NCI-H524 treated with DMSO at 0.1 percent for 48 hours (cell line): ENCODE results near the gene EID3.
"Not testable (repeated sequence)": the region's sequence is repeated elsewhere in the genome, so short reads cannot be mapped to it uniquely, and the experiment has no call there.

Experiments used
- DNase-seq: peaks from one replicate; lab custom pipeline; 2025; lab: John Stamatoyannopoulos, UW

The EID3 gene

GRCh38 chr12:104313568-104314241 is 10.2 kb downstream of the EID3 start:
- no peak for DNase-seq

- no peak for DNase-seq
These were observed 10.7 kb downstream of the EID3 start for GRCh38 chr12:104314242-104314614.

- DNase-seq = no peak
These were observed 12.0 kb downstream of the EID3 start for GRCh38 chr12:104315326-104316224.

- no peak for DNase-seq
These were observed 13.4 kb downstream of the EID3 start for GRCh38 chr12:104316936-104317335.

- no peak for DNase-seq
These were observed 14.1 kb downstream of the EID3 start for GRCh38 chr12:104317538-104318210.

- no peak for DNase-seq
These were observed 15.5 kb downstream of the EID3 start for GRCh38 chr12:104319028-104319427.

GRCh38 chr12:104319918-104320626 is 16.5 kb downstream of the EID3 start:
- DNase-seq = no peak

GRCh38 chr12:104320627-104321024 is 17.1 kb downstream of the EID3 start:
- DNase-seq = no peak

GRCh38 chr12:104321949-104322348 is 18.4 kb downstream of the EID3 start:
- no peak for DNase-seq

- not testable (repeated sequence) for DNase-seq
These were observed 19.0 kb downstream of the EID3 start for GRCh38 chr12:104322533-104322932.

GRCh38 chr12:104323899-104324298 is 20.4 kb downstream of the EID3 start:
- DNase-seq = no peak

- not testable (repeated sequence) for DNase-seq
These were observed 24.7 kb downstream of the EID3 start for GRCh38 chr12:104328278-104328677.

GRCh38 chr12:104328790-104329189 is 25.3 kb downstream of the EID3 start:
- no peak for DNase-seq

GRCh38 chr12:104329707-104330532 is 26.4 kb downstream of the EID3 start:
- DNase-seq = no peak

- no peak for DNase-seq
These were observed 27.8 kb downstream of the EID3 start for GRCh38 chr12:104331376-104331775.

GRCh38 chr12:104332273-104332672 is 28.7 kb downstream of the EID3 start:
- DNase-seq = not testable (repeated sequence)

- DNase-seq = no peak
These were observed 30.2 kb downstream of the EID3 start for GRCh38 chr12:104333692-104334255.

GRCh38 chr12:104334581-104334980 is 31.0 kb downstream of the EID3 start:
- DNase-seq = peak; percentile 18

GRCh38 chr12:104336115-104336514 is 32.6 kb downstream of the EID3 start:
- DNase-seq = no peak

GRCh38 chr12:104337030-104337558 is 33.6 kb downstream of the EID3 start:
- DNase-seq = no peak

- no peak for DNase-seq
These were observed 36.1 kb downstream of the EID3 start for GRCh38 chr12:104339663-104340062.
